Uterus (tissue), 2 donors: ENCODE measurements around the gene ADGRL3.

Experiments
- CTCF ChIP-seq, 4 experiments: fragments of 200-600 bp in 2 of 4; fragments of 450-650 bp in 2 of 4; sonication (generic) in 2 of 4; IDR thresholded peaks; one replicate each; pipeline ENCODE4 v1.5.1; 2016 to 2019; ENCODE audit warnings: antibody characterized with exemption in 4 of 4, mild to moderate bottlenecking in 2 of 4, moderate library complexity in 1 of 4
- POLR2A ChIP-seq, 2 donors: fragments of 450-650 bp; IDR thresholded peaks; one replicate each; pipeline ENCODE4 v1.6.1; 2016; ENCODE audit warnings: antibody characterized with exemption in 2 of 2, mild to moderate bottlenecking in 1 of 2, moderate library complexity in 1 of 2

GRCh38 chr4:61531188-61531587 lies 331.1 kb downstream of the ADGRL3 start:
- no peak for TF ChIP-seq CTCF (IDR thresholded peaks at IDR 0.05)
- TF ChIP-seq POLR2A (IDR thresholded peaks at IDR 0.05) = no peak
